Activated CD8-positive, alpha-beta memory T cell treated with anti-CD3 and anti-CD28 coated beads, Interleukin-2, amount 50 U/mL, for 4 hours (primary cell): ENCODE measurements around the gene BPTF.
"Not testable (repeated sequence)": the region's sequence is repeated elsewhere in the genome, so short reads cannot be mapped to it uniquely, and the experiment has no call there.

Source experiments
- DNase-seq: peaks from one replicate; pipeline ENCODE4 v3.0.0-alpha.2; 2020

The BPTF gene

DNA sequence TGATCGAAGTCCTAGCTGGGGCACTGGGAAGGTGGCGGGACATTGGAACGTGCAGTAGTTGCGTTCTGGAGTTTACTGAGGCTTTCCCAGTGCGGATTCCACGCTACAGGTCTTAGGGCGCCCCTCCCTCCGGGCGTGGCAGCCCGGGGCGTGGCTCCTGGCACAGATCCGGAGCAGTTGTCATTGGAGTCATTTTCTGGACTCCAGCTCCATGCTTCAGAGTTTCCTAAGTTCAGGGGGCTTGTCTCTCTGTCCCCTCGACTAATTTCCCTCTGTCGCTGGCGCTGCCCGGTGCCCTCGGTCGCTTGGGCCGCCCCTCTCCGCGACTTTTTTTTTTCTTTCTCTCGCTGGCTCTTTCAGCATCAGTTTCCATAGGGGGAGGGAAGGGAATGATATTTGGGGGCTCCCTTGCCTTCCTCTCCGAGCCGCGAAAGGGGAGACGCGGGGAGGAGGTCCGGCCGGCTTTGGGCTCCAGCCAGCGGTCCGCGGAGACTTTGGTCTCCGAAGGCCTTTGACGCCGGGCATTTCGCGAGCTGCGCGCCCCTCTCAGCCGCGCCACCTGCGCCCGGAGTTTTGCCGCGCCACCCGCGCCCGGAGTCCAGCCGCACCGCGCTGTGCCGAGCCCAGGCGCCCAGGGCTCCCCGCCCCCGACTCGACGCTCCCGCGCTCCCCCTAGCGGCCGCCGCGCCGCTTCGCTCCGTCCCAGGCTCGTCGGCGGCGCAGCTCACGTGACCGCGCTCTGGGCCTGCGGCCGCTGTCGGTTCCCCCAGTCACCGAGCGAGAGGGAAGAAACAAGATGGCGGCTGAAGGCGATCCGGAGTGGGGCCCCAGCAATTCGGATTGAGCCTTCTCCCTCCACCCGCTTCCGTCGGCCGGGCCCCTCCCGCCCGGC lies at the start of gene BPTF:
BPTF (plus strand) TSS at position 769 of the 892 bp plus-strand sequence. CDS start 222 bp downstream, outside the sequence.
- peak; percentile 90 for DNase-seq

DNA sequence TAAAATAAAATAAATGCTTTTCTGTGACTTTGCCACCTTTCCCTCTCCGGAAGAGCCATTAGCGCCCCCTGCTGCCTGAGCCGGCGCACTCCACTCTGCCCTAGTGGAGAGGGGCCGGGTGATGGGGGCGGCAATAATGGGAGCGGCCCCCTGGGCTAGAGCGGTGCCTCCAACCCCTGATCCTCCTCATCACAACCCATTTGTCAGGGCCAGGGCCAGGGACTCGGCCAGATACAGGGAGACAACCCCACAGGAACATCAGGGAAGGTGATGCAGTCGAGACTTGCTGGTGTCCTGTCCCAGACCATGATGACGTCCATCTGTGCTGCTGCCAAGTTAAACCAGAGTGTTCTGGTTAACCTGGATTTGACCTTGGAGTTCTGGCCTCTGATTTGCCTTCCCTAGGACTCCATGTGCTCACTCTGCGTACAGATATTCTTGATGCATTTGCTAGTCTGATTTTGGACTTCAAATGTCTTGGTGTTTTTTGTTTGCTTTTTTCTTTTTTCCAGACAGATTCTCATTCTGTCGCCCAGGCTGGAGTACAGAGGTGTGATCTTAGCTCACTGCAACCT lies 46.1 kb upstream of the BPTF start:
- DNase-seq, result peak; percentile 22

DNA sequence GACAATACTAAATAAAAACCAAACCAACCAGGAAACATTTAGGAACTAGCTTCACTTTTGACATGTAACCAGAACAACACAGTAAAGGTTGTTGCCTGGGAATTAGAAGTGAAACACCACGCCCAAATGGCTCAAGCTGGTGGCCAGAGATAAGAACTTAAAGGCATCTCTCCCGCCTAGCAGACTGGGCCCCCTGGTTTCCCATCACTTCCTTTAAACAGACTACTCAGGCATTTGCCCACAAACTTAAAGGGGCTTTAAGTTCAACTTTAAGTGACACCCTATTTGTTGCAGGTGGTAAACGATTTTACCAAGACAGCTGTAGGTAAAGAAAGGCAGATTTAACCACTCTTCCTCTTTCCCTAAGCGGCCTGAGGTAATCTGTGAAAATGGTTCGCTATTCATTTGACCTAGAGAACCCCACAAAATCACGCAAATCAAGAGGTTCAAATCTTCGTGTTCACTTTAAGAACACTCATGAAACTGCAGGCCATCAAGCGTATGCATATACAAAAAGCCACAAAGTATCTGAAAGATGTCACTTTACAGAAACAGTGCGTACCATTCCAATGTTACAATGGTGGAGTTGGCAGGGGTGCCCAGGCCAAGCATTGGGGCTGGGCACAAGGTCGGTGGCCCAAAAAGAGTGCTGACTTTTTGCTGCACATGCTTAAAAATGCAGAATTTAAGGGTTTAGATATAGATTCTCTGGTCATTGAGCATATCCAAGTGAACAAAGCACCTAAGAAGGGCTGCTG lies 40.8 kb upstream of the BPTF start:
- no peak for DNase-seq

- no peak for DNase-seq
These were observed 40.2 kb upstream of the BPTF start for GRCh38 chr17:67785122-67785477.

- no peak for DNase-seq
These were observed 39.8 kb upstream of the BPTF start for GRCh38 chr17:67785504-67785903.

DNA sequence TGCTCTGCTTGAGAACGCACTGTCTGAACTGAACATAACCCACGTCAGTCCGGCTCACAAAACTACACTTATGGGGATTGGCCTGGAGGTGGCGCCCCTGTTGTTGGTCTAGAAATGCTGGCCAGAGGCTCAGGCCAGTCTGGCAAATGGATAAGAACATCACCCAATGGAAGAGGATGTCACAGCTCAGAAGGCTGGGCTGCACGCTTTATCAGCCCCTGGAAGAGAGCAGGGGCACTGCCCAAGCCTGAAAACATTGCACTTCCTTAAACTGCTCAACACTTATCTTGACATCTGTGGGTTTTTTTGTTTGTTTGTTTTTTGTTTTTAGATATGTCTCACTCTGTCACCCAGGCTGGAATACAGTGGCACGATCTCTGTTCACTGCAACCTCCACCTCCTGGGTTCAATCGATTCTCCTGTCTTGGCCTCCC lies 24.8 kb upstream of the BPTF start:
- DNase-seq, result peak; percentile 37

DNA sequence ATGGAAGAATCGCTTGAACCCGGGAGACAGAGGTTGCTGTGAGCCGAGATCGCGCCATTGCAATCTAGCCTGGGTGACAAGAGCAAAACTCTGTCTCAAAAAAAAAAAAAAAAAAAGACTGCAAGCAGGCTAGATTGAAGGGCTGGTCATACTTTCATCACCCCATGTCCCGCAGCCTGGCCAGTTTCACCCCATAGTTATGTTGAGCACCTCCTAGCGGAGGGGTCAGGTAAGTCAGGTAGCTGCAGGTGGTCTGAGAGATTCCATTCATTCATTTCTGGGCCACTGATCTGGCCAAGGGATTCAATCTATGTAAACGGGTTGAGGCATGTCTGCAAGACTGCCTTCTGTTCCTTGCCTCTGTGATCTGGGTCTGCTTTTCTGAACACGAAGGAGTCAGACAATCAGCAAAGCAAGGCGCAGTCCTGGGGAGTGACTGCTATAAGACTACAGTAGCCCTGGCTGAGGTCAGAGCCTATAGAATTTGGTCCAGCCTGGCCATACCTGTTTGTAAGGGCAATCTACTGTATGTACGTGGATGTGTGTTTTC lies 23.6 kb upstream of the BPTF start:
- DNase-seq, result no peak

- no peak for DNase-seq
These were observed 14.8 kb upstream of the BPTF start for GRCh38 chr17:67810464-67810863.

DNA sequence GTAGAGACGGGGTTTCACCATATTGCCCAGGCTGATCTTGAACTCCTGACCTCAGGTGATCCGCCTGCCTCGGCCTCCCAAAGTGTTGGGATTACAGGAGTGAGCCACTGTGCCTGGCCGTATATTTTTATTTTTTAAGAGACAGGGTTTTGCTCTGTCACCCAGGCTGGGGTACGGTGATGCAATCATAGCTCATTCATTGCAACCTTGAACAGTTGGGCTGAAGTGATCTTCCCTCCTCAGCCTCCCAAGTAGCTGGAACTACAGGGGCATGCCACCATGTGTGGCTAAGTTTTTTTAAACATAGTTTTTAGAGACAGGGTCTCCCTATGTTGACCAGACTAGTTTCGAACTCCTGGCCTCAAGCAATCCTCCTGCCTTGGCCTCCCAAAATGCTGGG lies 12.9 kb upstream of the BPTF start:
- not testable (repeated sequence) for DNase-seq

DNA sequence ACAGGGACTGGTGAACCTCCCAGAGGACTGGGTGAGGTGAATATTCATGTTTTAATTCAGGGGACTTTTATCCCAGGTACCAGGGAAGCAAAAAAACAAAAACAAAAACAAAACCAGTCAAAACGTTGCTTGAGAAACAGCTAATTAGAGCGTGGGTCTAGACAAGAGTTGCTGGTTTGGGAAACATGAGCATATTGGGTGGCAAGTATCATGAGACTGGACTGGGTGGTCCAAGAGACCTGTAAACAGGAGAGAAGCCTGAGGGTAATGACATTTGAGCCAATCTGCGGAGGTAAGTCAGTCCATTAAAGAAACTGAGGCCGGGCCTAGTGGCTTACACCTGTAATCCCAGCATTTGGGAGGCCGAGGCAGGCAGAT lies 11.5 kb upstream of the BPTF start:
- no peak for DNase-seq

DNA sequence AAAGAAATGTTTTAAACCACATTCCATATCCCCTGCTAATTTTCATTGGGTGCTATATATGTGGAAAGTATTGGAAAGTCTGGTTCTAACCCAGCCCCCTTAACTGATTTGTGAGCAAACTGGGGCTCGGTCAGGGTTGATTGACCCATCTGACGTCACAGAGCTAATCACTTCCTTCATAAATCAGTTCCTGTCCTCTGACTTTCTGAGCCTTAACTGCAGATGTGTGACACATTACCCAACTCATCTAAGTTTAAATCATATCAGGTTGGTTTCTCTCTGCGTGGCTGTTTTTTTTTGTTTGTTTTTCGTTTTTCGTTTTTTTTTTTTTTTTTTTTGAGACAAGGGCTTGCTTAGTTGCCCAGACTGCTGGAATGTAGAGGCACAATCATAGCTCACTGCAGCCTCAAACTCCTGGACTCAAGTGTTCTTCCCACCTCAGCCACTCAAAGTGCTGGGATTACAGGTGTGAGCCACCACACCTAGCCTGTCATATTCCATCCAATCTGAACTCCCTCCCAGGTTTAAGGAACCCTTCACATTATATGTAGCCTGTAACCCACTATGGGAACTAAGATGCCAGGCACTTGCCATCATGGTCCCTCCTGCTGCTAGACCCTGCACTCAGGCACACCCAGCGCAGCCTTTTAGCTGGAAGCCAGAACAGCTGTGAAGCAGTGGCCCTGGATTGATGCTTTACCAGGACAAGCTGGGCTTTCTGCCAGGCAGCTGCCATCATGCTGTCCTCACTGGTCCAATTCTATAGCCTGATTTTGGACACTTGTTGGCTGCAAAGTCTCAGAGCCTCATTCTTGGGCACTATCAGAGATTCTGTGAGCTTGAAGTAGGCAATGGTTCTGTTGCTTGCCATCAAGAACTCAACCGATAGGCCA lies 6.9 kb upstream of the BPTF start:
- no peak for DNase-seq

DNA sequence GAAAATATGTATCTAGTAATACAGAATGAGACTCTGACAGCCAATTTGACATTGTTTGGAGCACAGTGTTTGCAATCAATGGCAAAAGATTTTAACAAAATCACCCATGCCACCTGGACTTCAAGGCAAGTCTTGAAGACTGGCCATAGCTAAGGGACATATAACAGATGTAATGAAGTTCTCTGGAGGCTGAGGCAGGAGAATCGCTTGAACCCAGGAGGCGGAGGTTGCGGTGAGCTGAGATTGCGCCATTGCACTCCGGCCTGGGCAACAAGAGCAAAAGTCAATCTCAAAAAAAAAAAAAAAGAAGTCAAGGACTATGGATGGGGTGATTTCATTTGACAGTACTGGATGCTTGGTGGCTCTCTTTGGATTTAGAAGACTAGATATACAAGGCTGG lies 5.6 kb upstream of the BPTF start:
- DNase-seq, result no peak

DNA sequence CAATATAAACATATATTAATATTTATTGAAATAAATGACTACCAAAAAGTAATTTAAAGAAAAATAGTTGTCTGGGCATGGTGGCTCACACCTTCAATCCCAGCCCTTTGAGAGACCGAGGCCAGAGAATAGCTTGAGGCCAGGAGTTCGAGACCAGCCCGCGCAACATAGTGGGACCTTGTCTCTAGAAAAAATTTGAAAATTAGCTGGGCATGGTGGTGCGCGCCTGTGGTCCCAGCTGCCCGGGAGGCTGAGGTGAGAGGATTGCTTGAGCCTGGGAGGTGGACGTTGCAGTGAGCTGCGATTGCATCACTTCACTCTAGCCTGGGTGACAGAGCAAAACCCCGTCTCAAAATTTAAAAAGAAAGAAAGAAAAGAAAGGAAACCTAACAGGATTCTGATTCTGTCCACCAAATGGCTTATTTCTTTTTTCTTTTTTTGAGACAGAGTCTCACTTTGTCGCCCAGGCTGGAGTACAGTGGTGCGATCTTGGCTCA lies 3.4 kb upstream of the BPTF start:
- no peak for DNase-seq

DNA sequence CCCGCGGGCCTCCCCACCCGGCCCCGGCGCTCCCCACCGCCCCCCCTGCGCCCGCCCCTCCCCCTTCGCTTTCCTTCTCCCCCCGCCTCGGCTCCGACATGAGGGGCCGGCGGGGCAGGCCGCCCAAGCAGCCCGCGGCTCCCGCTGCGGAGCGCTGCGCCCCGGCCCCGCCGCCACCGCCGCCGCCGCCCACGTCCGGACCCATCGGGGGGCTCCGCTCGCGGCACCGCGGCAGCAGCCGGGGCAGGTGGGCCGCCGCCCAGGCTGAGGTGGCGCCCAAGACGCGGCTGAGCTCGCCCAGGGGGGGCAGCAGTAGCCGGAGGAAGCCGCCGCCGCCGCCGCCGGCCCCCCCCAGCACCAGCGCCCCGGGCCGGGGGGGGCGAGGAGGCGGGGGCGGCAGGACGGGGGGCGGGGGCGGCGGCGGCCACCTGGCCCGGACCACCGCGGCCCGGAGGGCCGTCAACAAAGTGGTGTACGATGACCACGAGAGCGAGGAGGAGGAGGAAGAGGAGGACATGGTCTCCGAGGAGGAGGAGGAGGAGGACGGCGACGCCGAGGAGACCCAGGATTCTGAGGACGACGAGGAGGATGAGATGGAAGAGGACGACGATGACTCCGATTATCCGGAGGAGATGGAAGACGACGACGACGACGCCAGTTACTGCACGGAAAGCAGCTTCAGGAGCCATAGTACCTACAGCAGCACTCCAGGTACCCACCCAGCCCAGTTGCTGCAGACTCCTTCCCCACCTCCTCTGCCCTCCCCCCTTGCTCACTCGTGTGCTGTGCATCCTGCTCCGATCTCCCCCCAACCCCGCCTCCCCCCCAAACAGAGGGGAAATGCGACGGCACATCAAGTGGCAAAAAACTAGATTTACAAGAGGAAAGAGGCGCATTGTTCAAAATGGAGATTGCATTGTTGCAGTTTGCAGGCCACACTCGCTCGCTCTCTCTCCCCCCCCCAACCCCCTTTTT lies 611 bp downstream of the BPTF start:
- DNase-seq, result peak; percentile 56

- DNase-seq, result peak; percentile 28
These were observed 4.0 kb downstream of the BPTF start for GRCh38 chr17:67829331-67829730.

GRCh38 chr17:67830440-67830839 lies 5.1 kb downstream of the BPTF start:
- no peak for DNase-seq

GRCh38 chr17:67831268-67831667 lies 6.0 kb downstream of the BPTF start:
- no peak for DNase-seq

GRCh38 chr17:67833134-67833533 lies 7.8 kb downstream of the BPTF start:
- no peak for DNase-seq

- DNase-seq, result no peak
These were observed 8.8 kb downstream of the BPTF start for GRCh38 chr17:67833946-67834631.

DNA sequence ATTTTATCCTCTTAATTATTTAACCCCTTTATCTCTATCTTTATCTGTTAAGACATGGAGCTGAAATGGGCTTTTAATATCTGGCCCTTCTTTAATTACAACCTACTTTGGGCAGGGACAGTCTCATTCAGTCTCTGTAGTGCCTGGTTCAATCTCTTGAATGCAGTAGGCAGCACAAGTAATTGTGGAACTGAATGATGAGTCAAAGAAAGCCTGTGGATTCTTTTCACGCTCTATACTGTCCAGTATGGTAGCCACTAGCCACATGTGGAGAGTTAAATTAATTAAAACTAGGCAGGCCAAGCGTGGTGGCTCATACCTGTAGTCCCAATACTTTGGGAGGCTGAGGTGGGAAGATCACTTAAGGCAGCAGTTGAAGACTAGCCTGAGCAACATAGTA lies 9.3 kb downstream of the BPTF start:
- DNase-seq, result no peak
